Astrocyte of the spinal cord (primary cell): ENCODE measurements around the gene HHEX.

Source experiments
- DNase-seq: peaks from one replicate; pipeline ENCODE4 v3.0.0; 2011; ENCODE audit warnings: low read depth, low spot score
- H3K4me3 ChIP-seq: 2 replicates; pipeline ENCODE4 v1.5.1; 2011; ENCODE audit warnings: low read depth, mild to moderate bottlenecking, low read length, moderate library complexity
- CTCF ChIP-seq: IDR thresholded peaks from 2 replicates; pipeline ENCODE4 v1.5.1; 2012; ENCODE audit warnings: low read depth, mild to moderate bottlenecking, low read length, inconsistent platforms
- in situ Hi-C: cut with HindIII; loops from 2 replicates; pipeline ENCODE4 v1.10.0; 2017; ENCODE audit warnings: low sequenced_read_pairs

The HHEX gene

GRCh38 chr10:92719991-92720830 is 30.5 kb downstream of the HHEX start:
- H3K4me3 ChIP-seq: no peak overlapping the region
- no peak for TF ChIP-seq CTCF
- in situ Hi-C loops: no loop called here
- DNase-seq: no peak

GRCh38 chr10:92720831-92721165 is 31.0 kb downstream of the HHEX start:
- H3K4me3 ChIP-seq: no peak overlapping the region
- in situ Hi-C loops: no loop called here
- TF ChIP-seq CTCF: no peak
- DNase-seq: no peak

GRCh38 chr10:92722349-92722748 is 32.6 kb downstream of the HHEX start:
- in situ Hi-C loops: no loop called here
- TF ChIP-seq CTCF: no peak
- no peak overlapping the region for H3K4me3 ChIP-seq
- DNase-seq: no peak

GRCh38 chr10:92727141-92727540 is 37.4 kb downstream of the HHEX start:
- no peak for TF ChIP-seq CTCF
- DNase-seq: no peak
- in situ Hi-C loops: no loop called here
- no peak overlapping the region for H3K4me3 ChIP-seq

- no peak for DNase-seq
- no peak overlapping the region for H3K4me3 ChIP-seq
- in situ Hi-C loops: no loop called here
- TF ChIP-seq CTCF: no peak
These were observed 37.8 kb downstream of the HHEX start for GRCh38 chr10:92727550-92727949.

GRCh38 chr10:92729886-92730285 is 40.1 kb downstream of the HHEX start:
- no peak for DNase-seq
- H3K4me3 ChIP-seq: no peak overlapping the region
- no peak for TF ChIP-seq CTCF
- in situ Hi-C loops: no loop called here
